HG03175 (cell line): ENCODE data around the gene MYO5B.
"Not testable (repeated sequence)": the region's sequence is repeated elsewhere in the genome, so short reads cannot be mapped to it uniquely, and the experiment has no call there.

Experiments
- ATAC-seq: cut with Tn5 transposase; IDR thresholded peaks from one replicate; pipeline ENCODE4 v1.9.1; 2021; ENCODE audit warnings: mild to moderate bottlenecking, moderate library complexity; ENCODE audit not compliant: unreplicated experiment

Gene MYO5B

DNA sequence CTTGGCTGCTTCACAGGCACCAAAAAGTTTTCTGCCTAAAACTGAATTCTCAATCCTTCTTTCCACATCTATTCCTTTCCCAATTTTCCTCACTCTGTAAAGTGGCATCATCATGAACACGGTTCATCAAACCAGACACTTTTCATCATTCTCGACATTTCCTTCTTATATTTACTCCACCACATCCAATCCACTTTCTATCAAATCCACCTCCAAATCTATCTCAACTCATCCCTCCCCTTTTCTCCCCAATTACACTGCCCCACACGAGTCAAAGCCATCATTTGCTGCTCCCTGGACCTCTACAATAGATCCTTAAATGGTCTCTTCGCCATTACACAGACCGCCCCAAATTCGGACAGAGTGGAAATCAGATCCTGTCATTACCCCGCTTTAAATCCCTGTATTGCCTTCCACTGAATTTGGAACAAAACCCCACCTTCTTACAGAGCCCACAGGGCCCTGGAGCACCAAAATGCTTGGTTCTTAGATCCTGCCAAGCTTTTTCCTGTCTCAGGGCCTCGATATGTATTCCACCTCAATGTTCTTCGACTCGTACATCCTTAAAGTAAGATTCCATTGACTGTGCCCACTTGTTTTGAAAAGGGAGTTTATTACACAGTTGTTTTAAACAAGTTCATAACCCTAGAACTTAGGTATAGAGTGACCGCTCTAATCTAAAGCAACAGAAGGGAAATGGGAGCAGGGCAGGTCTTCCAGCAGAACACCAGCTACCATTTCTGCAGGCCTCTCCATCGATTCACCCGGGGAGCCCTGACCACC is 382.5 kb downstream of the MYO5B start:
- ATAC-seq, result no peak

DNA sequence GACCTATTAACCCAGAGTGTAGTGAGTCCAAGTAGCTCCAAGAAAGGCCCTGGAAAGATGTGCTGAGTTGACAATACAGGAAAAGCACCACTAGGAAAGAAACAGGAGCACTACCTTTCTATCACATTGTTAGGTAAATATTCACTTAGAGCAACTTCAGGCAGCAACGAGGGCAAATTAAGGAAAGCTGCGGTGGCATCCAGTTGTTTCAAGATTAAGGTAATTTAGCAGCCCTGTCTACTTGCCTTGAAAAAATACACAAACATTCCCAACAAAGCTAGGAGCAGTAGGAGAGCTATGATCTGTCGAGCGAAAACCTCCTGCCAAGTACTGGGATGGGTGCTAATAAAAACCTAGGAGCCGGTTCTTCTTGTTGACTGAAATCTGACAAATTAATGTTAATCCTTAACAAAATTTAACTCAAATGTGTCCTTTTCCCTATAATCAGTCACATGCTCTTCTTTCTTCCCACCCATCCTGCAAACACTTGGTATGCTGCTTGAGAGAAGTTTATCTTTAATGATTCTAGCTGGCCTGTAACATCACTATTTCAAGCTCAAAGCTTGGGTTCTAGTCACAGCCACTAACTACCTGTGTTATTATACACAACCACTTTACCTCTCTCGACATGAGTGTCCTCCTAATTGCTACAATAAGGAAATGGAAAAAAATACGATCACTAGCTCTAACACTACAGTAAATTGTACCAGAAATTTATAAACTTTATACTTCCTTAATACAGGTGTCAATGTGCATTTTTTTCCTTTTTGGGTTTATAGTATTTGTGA is 383.6 kb downstream of the MYO5B start:
- no peak for ATAC-seq

DNA sequence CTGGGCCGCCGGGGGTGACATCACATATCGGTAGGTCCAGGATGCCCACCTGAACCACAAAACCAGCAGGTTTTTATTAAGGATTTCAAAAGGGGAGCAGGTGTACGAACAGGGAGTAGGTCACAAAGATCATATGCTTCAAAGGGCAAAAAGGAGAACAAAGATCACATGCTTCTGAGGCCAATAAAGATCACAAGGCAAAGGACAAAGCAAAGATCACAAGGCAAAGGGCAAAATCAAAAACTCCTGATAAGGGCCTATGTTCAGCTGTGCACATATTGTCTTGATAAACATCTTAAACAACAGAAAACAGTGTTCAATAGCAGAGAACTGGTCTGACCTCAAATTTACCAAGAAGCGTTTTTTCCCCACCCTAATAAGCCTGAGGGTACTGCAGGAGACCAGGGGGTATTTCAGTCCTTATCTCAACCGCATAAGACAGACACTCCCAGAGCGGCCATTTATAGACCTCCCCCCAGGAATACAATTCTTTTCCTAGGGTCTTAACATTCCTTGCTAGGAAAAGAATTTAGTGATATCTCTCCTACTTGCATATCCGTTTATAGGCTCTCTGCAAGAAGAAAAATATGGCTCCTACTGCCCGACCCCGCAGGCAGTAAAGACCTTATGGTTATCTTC is 386.3 kb downstream of the MYO5B start:
- ATAC-seq, result not testable (repeated sequence)

DNA sequence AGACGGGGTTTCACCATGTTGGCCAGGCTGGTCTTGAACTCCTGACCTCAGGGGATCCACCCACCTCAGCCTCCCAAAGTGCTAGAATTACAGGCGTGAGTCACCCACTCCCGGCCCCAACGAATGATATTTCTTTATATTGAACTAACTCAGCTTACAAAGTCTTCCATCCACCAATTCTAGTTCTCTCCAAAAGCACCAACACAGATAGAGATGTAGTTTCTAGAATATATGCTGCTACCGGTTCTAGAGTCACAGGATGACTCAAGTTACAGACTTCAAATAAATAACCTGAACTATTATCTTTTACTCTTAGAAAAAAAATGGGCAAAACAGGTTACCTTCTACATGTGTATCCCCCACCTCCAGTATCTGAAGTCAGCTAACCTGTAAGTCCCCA is 390.9 kb downstream of the MYO5B start:
- no peak for ATAC-seq

DNA sequence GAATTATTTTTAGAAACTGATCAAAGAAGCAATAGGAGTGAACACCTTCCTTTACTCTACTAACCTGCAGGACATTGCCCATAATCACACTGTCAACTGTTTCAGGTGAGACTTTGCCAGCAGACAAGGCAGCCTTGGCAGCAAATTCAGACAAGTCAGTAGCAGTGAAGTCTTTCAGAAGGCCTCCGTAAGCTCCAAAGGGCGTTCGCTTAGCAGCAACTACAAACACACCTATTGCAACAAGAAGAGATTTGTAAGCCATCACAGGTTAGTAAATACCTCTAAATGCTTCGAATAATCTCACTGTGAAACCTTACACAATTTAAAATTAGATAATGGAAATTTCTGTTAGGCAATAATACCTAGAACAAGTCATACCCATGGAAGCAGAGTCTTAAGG is 392.3 kb downstream of the MYO5B start:
- no peak for ATAC-seq

DNA sequence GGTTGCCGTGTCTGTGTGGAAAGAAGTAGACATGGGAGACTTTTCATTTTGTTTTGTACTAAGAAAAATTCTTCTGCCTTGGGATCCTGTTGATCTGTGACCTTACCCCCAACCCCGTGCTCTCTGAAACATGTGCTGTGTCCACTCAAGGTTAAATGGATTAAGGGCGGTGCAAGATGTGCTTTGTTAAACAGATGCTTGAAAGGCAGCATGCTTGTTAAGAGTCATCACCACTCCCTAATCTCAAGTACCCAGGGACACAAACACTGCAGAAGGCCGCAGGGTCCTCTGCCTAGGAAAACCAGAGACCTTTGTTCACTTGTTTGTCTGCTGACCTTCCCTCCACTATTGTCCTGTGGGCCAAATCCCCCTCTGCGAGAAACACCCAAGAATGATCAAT is 394.5 kb downstream of the MYO5B start:
- not testable (repeated sequence) for ATAC-seq

DNA sequence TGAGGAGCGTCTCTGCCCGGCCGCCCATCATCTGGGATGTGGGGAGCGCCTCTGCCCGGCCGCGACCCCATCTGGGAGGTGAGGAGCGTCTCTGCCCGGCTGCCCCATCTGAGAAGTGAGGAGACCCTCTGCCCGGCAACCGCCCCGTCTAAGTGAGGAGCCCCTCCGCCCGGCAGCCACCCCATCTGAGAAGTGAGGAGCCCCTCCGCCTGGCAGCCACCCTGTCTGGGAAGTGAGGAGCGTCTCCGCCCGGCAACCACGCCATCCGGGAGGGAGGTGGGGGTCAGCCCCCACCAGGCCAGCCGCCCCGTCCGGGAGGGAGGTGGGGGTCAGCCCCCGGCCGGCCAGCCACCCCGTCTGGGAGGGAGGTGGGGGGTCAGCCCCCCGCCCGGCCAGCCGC is 395.1 kb downstream of the MYO5B start:
- ATAC-seq, result not testable (repeated sequence)

DNA sequence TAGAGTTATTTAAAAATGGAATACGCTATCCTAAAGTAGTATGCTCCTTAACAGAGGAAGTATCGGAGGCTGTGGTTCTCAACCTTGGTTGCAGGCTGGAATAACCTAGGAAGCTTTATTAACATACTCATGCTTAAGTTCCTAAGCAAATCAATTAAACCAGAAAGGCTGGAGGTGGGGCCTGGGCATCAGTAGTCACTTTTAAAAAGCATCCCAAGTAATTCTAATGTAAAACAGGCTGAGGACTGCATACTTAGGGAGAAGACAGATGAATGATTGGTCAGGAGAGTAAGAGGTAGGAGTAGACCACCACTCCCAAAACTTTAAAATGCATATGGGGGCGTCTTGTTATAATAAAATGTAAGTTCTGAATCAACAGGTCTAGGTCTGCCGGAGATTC is 396.9 kb downstream of the MYO5B start:
- no peak for ATAC-seq

DNA sequence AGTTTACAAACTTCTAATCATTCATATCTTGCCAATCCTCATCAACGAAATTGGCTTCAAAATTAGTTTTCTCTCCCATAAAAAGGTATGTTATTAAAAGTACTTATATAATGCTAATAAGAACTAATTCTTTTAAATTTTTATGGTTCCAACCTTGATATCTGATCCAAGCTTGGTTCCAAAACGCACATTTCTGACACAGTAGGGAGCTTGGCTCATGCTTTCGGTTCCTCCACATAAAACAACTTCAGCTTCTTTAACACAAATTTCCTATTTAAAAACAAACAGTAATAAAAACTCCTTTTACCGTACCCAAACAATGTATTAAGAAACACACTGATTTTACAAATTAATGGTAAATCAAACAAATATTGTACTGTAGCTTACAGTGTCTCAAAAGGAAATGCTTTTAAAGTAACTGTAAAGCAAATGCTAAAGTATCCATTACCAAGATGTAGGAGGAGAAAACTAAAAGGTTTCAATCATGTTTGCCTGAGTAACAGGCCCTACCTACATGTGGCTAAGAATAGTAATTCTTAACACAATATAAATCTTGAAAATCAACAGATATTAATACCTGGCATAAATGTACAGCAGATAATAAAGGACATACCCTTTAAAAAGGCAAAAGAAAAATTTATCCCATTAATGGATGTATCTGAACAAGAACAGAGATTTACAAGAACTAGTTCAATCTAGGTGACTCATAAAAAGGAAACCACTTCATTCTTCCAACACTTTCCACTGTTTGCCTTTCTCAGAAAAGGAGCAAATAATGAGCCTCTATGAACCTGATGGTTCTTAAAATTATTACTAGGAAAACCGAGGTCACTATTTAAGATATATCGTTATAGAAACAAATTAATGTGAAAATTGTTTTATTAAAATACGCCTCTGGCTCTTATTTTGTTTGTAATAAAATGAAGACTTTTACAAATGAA is 399.1 kb downstream of the MYO5B start:
- no peak for ATAC-seq

DNA sequence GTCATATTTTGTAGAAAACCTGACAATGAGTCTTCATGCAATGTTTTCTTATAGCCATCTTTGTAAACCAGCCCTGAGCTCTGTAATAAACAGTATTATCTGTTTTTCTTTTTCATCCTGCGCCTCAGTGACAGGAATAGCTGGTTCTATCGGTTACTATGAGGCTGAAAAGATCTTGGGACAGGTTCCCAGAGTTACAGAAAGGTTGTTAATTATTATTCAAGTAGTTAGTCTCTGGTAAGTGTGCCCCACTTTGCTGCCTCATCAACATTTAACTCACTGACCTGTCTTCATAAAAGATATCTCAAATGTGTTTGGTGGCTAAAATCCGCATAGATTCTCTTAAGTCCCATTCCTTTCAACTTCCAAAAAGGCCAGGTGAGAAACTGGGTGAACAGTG is 400.2 kb downstream of the MYO5B start:
- ATAC-seq, result no peak

DNA sequence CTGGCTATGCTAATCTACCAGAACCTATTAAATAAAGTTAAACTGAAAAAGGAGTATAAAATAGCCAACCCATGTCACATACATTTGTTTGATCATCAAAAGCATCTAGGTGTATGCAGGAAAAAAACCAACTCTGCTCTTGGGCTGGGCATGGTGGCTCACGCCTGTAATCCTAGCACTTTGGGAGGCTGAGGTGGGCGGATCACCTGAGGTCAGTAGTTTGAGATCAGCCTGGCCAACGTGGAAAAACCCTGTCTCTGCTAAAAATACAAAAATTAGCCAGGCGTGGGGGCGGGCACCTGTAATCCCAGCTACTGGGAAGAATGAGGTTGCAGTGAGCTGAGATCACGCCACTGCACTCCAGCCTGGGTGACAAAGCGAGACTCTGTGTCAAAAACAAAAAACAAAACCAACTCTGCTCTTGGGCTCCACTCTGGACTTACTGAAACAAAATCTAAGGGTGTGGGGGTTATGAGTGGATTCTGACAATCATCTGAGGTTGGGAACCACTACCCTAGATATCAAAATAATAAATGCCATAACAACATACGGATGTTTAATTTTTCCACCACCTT is 405.3 kb downstream of the MYO5B start:
- ATAC-seq, result not testable (repeated sequence)

DNA sequence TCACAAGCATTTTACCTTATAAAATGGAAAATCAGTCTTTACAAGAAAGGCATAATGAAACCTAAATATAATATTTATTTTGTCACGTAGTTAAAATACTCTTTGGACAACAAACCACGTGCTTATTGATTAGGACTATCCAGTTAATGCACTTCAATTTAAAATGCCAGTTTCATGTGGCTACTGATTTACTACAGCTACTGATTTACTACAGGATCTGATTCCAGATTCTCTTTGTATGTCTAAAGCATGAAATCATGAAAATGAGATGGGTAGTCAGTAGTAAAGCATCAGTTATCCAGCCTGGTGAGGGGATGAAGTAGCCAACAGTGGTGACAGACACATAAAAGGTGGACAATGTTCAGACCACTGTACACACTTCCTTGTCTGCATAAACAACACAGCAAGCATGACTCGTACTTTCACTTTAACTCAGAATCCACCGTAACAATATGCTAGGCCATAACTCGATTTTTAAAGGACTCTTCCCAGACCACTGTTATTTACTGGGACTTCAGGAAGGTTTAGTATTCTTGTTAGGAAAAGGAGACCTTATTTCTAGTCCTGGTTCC is 406.5 kb downstream of the MYO5B start:
- peak; percentile 62 for ATAC-seq

DNA sequence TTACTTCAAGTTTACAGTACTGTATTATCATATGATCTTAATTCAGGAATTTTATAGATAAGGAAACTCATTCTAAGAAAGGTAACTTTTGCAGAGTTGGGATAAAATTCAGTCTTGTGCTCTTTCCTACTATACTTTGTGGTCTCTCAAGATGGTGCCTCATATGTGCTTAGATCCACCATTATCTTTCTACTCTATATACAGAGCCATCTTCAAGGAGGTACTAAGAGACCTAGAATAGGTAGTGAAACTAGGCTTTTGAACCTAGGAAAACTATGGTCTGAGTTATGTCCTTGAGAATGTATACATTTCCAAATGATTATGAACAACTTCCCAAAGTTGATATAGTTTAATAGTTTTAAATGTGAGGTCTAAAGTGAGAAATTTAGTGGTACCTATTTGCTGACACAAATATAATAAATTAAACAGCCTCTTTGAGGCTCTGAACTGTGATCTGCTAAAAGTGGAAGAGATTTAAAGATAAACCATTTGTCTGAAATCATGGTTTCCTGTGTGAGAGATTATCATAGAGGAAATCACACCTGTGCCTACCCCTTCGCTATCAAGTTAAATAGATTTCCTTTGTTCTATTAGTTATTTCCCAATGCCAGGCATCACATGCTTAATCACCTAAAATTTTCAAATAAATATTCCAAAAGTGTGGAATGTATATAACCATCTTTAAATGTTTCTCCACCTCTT is 408.8 kb downstream of the MYO5B start:
- ATAC-seq, result no peak

DNA sequence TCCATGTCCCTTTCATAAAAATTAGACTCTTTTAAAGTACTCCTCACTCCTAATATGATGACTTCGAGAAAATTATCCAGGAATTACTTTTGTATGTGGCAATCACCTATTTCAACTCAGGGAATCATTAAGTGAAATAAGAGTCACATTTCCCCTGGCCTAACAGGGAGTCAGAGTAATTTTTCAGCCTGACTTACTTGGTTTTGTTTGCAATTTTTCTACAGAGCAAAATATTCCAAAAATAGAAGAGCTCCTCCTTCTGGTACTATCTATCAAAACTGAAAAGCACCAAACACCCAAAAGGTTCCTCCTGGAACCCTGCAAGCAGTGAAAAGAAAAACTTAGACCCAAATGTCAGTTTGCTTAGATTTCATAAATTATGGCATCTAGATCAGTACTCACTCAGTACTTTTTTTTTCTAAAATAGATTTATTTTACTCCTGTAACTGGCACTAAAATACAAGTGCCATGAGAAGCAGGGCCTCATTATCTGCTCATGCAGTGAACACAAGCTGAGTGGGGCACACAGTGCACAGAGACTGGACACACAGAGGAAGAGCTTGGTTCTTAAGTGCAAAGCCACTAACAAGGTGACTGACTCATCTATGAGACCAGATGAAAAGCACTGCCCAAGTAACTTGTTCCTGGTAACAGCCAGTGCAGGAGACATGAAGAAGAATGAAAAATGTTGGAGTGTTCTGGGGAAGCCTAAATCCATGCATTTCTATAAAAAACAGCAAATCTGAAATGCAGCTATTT is 410.3 kb downstream of the MYO5B start:
- ATAC-seq, result no peak

DNA sequence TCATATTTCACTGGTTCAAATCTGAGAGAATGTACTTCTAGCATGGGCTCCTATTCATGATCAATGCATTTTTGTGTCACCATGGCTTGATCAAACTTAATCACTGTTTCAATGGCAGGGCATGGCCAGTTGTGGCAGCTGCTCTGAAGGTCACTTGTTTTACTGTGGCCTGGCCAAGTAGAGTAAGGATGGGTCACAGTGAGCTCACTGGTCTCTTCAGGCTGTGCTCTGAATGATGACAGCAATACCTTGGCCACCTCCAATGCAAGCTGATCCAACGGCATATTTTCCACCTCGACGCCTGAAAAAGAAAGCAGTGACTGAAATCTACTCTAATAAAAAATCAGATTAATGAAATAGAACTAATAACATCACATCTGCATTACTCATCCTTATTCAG is 411.3 kb downstream of the MYO5B start:
- not testable (repeated sequence) for ATAC-seq

DNA sequence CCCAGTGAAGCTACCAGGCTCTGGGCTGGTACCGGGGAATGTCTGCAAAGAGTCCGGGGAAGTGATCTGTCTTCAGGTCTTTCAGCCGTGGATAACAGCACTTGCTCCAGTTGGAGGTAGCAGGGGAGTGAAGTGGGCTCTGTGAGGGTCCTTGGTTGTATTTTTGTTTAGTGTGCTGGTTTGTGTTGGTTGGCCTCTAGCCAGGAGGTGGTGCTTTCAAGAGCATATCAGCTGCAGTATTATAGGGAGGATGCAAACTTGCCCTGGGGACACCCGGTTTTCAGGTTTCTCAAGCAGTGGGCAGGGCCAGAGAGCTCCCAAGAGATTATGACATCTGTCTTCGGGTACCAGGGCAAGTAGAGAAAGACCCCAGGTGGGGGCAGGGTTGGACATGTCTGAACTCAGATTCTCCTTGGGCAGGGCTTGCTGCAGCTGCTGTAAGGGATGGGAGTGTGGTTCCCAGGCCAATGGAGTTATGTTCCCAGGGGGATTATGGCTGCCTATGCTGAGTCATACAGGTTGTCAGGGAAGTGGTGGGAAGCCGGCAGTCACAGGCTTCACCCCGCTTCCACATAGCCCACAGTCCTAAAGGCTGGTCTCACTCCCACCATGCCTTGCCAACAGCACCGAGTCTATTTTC is 416.0 kb downstream of the MYO5B start:
- ATAC-seq, result no peak
